A549 (cell line): ENCODE measurements around the gene EEFSEC. TPM values are rescaled to one million over a fixed set of nuclear protein-coding genes. Genes with fewer than 3 reads are reported as not detected.

Experiments used
- ATAC-seq, 2 experiments: fragments of 200-7000 bp in 1 of 2; fragments of >200 bp in 1 of 2; cut with Nextera tagmentation in 1 of 2; cut with Tn5 transposase in 1 of 2; 3 replicates each; pipeline versions ENCODE4 v1.8.0 to v1.9.1; 2018 to 2020; ENCODE audit warnings: mild to moderate bottlenecking in 1 of 2, moderate library complexity in 1 of 2
- CTCF ChIA-PET: fragments of 300-600 bp; sonication (Branson Sonifier 250); formaldehyde crosslinking; extraction: SDS; loops from one replicate; lab custom pipeline; 2021; ENCODE audit warnings: antibody characterized with exemption, inconsistent platforms; lab: Yijun Ruan, JAX
- POLR2A ChIA-PET: fragments of 350-600 bp; formaldehyde crosslinking; extraction: SDS; loops from one replicate; lab custom pipeline; 2021; ENCODE audit warnings: antibody characterized with exemption, inconsistent platforms; lab: Yijun Ruan, JAX
- DNase-seq, 2 experiments: peaks; one replicate each; pipeline versions ENCODE4 v3.0.0 to v3.0.0-alpha.2; 2011 to 2016; ENCODE audit warnings: low read depth in 1 of 2, low spot score in 1 of 2
- FAIRE-seq: peaks from 2 replicates; lab custom pipeline; 2011; peaks lifted over from hg19 to GRCh38; lab: Jason Lieb, UNC
- H3K27ac ChIP-seq, 2 experiments: fragments of >200 bp; sonication (Bioruptor Twin); formaldehyde crosslinking; 3 replicates each; pipeline ENCODE4 v1.5.1; 2016 to 2017
- H3K4me1 ChIP-seq: fragments of >200 bp; sonication (Bioruptor Twin); formaldehyde crosslinking; 3 replicates; pipeline ENCODE4 v1.6.1; 2016
- H3K4me2 ChIP-seq: fragments of >200 bp; sonication (Bioruptor Twin); formaldehyde crosslinking; 3 replicates; pipeline ENCODE4 v1.6.1; 2016
- H3K4me3 ChIP-seq: fragments of >200 bp; sonication (Bioruptor Twin); formaldehyde crosslinking; 3 replicates; pipeline ENCODE4 v1.5.1; 2016
- H3K9me3 ChIP-seq: fragments of >200 bp; sonication (Bioruptor Twin); formaldehyde crosslinking; 3 replicates; pipeline ENCODE4 v1.6.1; 2016
- ATOH8 ChIP-seq: fragments of 250-450 bp; sonication (Bioruptor Pico); IDR thresholded peaks from 2 replicates; pipeline ENCODE4 v1.5.0; 2020; ENCODE audit warnings: low read depth, mild to moderate bottlenecking, moderate library complexity
- CBX8 ChIP-seq: fragments of 200-600 bp; sonication (generic); IDR thresholded peaks from 2 replicates; pipeline ENCODE4 v1.6.1; 2016
- CHD4 ChIP-seq: fragments of 200-600 bp; sonication (generic); IDR thresholded peaks from 2 replicates; pipeline ENCODE4 v1.6.1; 2016; ENCODE audit warnings: antibody characterized with exemption, mild to moderate bottlenecking, borderline replicate concordance
- EHMT2 ChIP-seq: fragments of 200-600 bp; sonication (generic); IDR thresholded peaks from 2 replicates; pipeline ENCODE4 v1.6.1; 2016; ENCODE audit warnings: antibody characterized with exemption, low read depth, mild to moderate bottlenecking, moderate library complexity
- ELK1 ChIP-seq: fragments of 150-350 bp; IDR thresholded peaks from 2 replicates; pipeline ENCODE4 v1.6.1; 2014; ENCODE audit warnings: low read depth, mild to moderate bottlenecking, low read length
- EP300 ChIP-seq, 2 experiments: fragments of >200 bp; sonication (Bioruptor Twin); formaldehyde crosslinking; IDR thresholded peaks; 2 replicates in 1 of 2; 3 replicates in 1 of 2; pipeline ENCODE4 v1.6.1; 2016 to 2017
- FOSB ChIP-seq: fragments of 250-450 bp; sonication (Bioruptor Pico); IDR thresholded peaks from 2 replicates; pipeline ENCODE4 v1.5.0; 2020; ENCODE audit warnings: mild to moderate bottlenecking, moderate library complexity
- FOSL2 ChIP-seq, 2 experiments: fragments of 450-650 bp in 1 of 2; fragments of >200 bp in 1 of 2; sonication (Bioruptor Twin) in 1 of 2; formaldehyde crosslinking; IDR thresholded peaks; 2 replicates each; pipeline versions ENCODE4 v1.5.0 to v1.6.1; 2016 to 2020; ENCODE audit warnings: mild to moderate bottlenecking in 1 of 2, moderate library complexity in 1 of 2
- FOXS1 ChIP-seq: fragments of 250-450 bp; sonication (Bioruptor Pico); IDR thresholded peaks from 2 replicates; pipeline ENCODE4 v1.5.0; 2020; ENCODE audit warnings: mild to moderate bottlenecking, moderate library complexity
- HDAC2 ChIP-seq: fragments of 200-600 bp; sonication (generic); IDR thresholded peaks from 2 replicates; pipeline ENCODE4 v1.6.1; 2016
- HES2 ChIP-seq: fragments of >200 bp; sonication (Bioruptor Twin); formaldehyde crosslinking; IDR thresholded peaks from 2 replicates; pipeline ENCODE4 v1.6.1; 2016
- HOXA7 ChIP-seq: fragments of 250-450 bp; sonication (Bioruptor Pico); IDR thresholded peaks from 2 replicates; pipeline ENCODE4 v1.5.0; 2020; ENCODE audit warnings: mild to moderate bottlenecking, moderate library complexity
- JUNB ChIP-seq: fragments of >200 bp; sonication (Bioruptor Twin); formaldehyde crosslinking; IDR thresholded peaks from 2 replicates; pipeline ENCODE4 v1.6.1; 2016
- KDM5A ChIP-seq: fragments of 200-600 bp; sonication (generic); IDR thresholded peaks from 2 replicates; pipeline ENCODE4 v1.6.1; 2016; ENCODE audit warnings: antibody characterized with exemption, mild to moderate bottlenecking
- MAFK ChIP-seq: fragments of 450-650 bp; IDR thresholded peaks from 2 replicates; pipeline ENCODE4 v1.6.1; 2014; ENCODE audit not compliant: partially characterized antibody
- MAX ChIP-seq: IDR thresholded peaks from 2 replicates; pipeline ENCODE4 v1.6.1; 2012
- MAZ ChIP-seq: fragments of 150-350 bp; IDR thresholded peaks from 2 replicates; pipeline ENCODE4 v1.6.1; 2014; ENCODE audit warnings: antibody characterized with exemption, low read depth, low read length, borderline replicate concordance
- NFE2L2 ChIP-seq: fragments of 150-350 bp; conservative IDR thresholded peaks from 2 replicates; pipeline ENCODE4 v1.6.1; 2014; ENCODE audit warnings: low read length
- NPAS2 ChIP-seq: fragments of 250-450 bp; sonication (Bioruptor Pico); IDR thresholded peaks from 2 replicates; pipeline ENCODE4 v1.8.0; 2022; ENCODE audit warnings: mild to moderate bottlenecking, moderate library complexity, borderline replicate concordance
- PBX3 ChIP-seq: IDR thresholded peaks from 2 replicates; pipeline ENCODE4 v1.6.1; 2012
- RAD21 ChIP-seq, 2 experiments: fragments of >200 bp in 1 of 2; sonication (Bioruptor Twin) in 1 of 2; formaldehyde crosslinking in 1 of 2; IDR thresholded peaks in 1 of 2; conservative IDR thresholded peaks in 1 of 2; 2 replicates in 1 of 2; 3 replicates in 1 of 2; pipeline ENCODE4 v1.6.1; 2012 to 2018; ENCODE audit warnings: inconsistent platforms in 1 of 2
- TFCP2L1 ChIP-seq: fragments of 250-450 bp; sonication (Bioruptor Pico); IDR thresholded peaks from 2 replicates; pipeline ENCODE4 v1.5.0; 2021; ENCODE audit warnings: mild to moderate bottlenecking
- TP53 ChIP-seq: fragments of 250-450 bp; sonication (Bioruptor Pico); IDR thresholded peaks from 2 replicates; pipeline ENCODE4 v1.5.0; 2021; ENCODE audit warnings: mild to moderate bottlenecking, moderate library complexity
- USF2 ChIP-seq: fragments of 450-650 bp; IDR thresholded peaks from 2 replicates; pipeline ENCODE4 v1.6.1; 2014; ENCODE audit warnings: antibody characterized with exemption
- ZC3H11A ChIP-seq: fragments of 450-650 bp; IDR thresholded peaks from 2 replicates; pipeline ENCODE4 v1.6.1; 2014; ENCODE audit warnings: antibody characterized with exemption, mild to moderate bottlenecking
- ZSCAN20 ChIP-seq: fragments of 250-450 bp; sonication (Bioruptor Pico); IDR thresholded peaks from 2 replicates; pipeline ENCODE4 v1.8.0; 2022; ENCODE audit warnings: mild to moderate bottlenecking, moderate library complexity
- WGBS: methylation state at CpG from one replicate; pipeline ENCODE4 v1.1.6; 2017; ENCODE audit errors: missing lambda C conversion rate; 5-methylcytosine and 5-hydroxymethylcytosine counted together
- polyA plus RNA-seq, 4 experiments: library from polyadenylated mRNA; depleted of rRNA in 3 of 4; stranded (reverse); fragments of >200 nt; fragmentation: RNase III in 1 of 4; extraction: RNeasy Plus Mini Kit Qiagen cat#74134 plus additional on column Dnase treatment in 1 of 4; gene quantifications; 2 replicates in 3 of 4; 3 replicates in 1 of 4; pipeline ENCODE4 v1.2.3, GENCODE V29; 2011 to 2017

Gene EEFSEC
- polyA plus RNA-seq, 2 of the 4 experiments (the other 2 are of a cell fraction): 6.9 to 7.3 TPM

GRCh38 chr3:128421439-128421836, 268.2 kb downstream of the EEFSEC start:
- POLR2A ChIA-PET: no interaction called here
- DNase-seq (no peak), ATAC-seq (no peak), FAIRE-seq (no peak)
- TF ChIP-seq JUNB (no peak), TP53 (no peak)
- 67% methylated on average over 1 of the region's 11 CpGs for WGBS
- peak overlapping the region in 1 of 2 experiments; percentile 49; a peak in 2 of 6 replicates for H3K27ac ChIP-seq
- peaks cover 19% of the 10 kb centered on the region for H3K4me1 ChIP-seq
- H3K4me3 ChIP-seq: no peak overlapping the region
- H3K4me2 ChIP-seq: no peak overlapping the region
- no peaks in the 10 kb centered on the region for H3K9me3 ChIP-seq
- CTCF ChIA-PET: interaction anchor here (0.6 to 1.5 kb wide), 2 partner anchors 9 to 163 kb away, joined by 3 to 4 read pairs; no protein-coding TSS in a partner anchor

GRCh38 chr3:128421966-128422365, 268.7 kb downstream of the EEFSEC start:
- TF ChIP-seq MAZ: no peak
- TF ChIP-seq CHD4: no peak
- no peak for TF ChIP-seq MAX
- no peak for TF ChIP-seq NFE2L2
- TF ChIP-seq TP53: no peak
- no peak for TF ChIP-seq ELK1
- no peak for TF ChIP-seq ATOH8 (CRISPR knock-in tag)
- TF ChIP-seq HES2: no peak
- TF ChIP-seq KDM5A: no peak
- TF ChIP-seq MAFK: no peak
- no peak overlapping the region for H3K4me2 ChIP-seq
- ChIA-PET CTCF (interaction anchor here (1.5 kb wide), 1 partner anchor 162 kb away, joined by 4 read pairs; no protein-coding TSS in a partner anchor), POLR2A (no interaction called here)
- H3K4me1 ChIP-seq: peaks cover 14% of the 10 kb centered on the region
- H3K27ac ChIP-seq: peak overlapping the region in 1 of 2 experiments; percentile 49; a peak in 3 of 6 replicates
- no peak for FAIRE-seq
- H3K4me3 ChIP-seq: no peak overlapping the region
- ATAC-seq: no peak
- WGBS: 82% methylated on average over 2 of the region's 7 CpGs
- DNase-seq: no peak
- H3K9me3 ChIP-seq: no peaks in the 10 kb centered on the region

- TF ChIP-seq FOXS1 (CRISPR knock-in tag) (no peak), HDAC2 (no peak), USF2 (no peak), TP53 (no peak), TFCP2L1 (CRISPR knock-in tag) (no peak), NFE2L2 (no peak), FOSB (CRISPR knock-in tag) (no peak), EP300 (IDR thresholded peaks at IDR 0.05) (no peak), CBX8 (no peak), NPAS2 (CRISPR knock-in tag) (no peak), HOXA7 (CRISPR knock-in tag) (no peak), PBX3 (no peak), ZSCAN20 (CRISPR knock-in tag) (no peak), FOSL2 (IDR thresholded peaks at IDR 0.05) (no peak), FOSL2 (CRISPR knock-in tag; IDR thresholded peaks at IDR 0.05) (no peak), EHMT2 (no peak), ZC3H11A (no peak), MAFK (no peak), RAD21 (conservative IDR thresholded peaks at IDR 0.05 in 1 of 2, IDR thresholded peaks at IDR 0.05 in 1 of 2) (no peak)
- TF ChIP-seq, all 56 proteins: peak for 0
- Histone ChIP-seq H3K9me3 (no peaks in the 10 kb centered on the region), H3K27ac (peak overlapping the region in 1 of 2 experiments; percentile 36; a peak in 2 of 6 replicates), H3K4me3 (no peak overlapping the region), H3K4me2 (no peak overlapping the region), H3K4me1 (peaks cover 4% of the 10 kb centered on the region; the same call in 1 of the 3 replicates)
- 75% methylated on average over 3 of the region's 3 CpGs for WGBS
- DNase-seq: no peak
- FAIRE-seq: no peak
- ChIA-PET CTCF (interaction anchor here (1.4 to 1.5 kb wide), 2 partner anchors 74 to 161 kb away, joined by 4 read pairs; no protein-coding TSS in a partner anchor), POLR2A (no interaction called here)
- no peak for ATAC-seq
These were observed 269.7 kb downstream of the EEFSEC start for GRCh38 chr3:128422762-128423524.
